Transverse colon (tissue), 4 donors: ENCODE data around the gene HIPK2. TPM values are rescaled to one million over a fixed set of nuclear protein-coding genes. Genes with fewer than 3 reads are reported as not detected.
A peak's percentile ranks its signal among the peaks of the same experiment; 100 is the strongest.

Experiments used
- DNase-seq: peaks from one replicate; pipeline ENCODE4 v3.0.0-alpha.2; 2019
- H3K27ac ChIP-seq, 4 donors: fragments of 200-600 bp; sonication (generic); 2 replicates each; pipeline ENCODE4 v1.5.1; 2016 to 2018; ENCODE audit warnings: inconsistent platforms in 4 of 4
- H3K27me3 ChIP-seq: fragments of 200-600 bp; sonication (generic); 2 replicates; pipeline ENCODE4 v1.5.1; 2017; ENCODE audit warnings: inconsistent platforms
- H3K36me3 ChIP-seq, 4 donors: fragments of 200-600 bp; sonication (generic); 2 replicates each; pipeline ENCODE4 v1.5.1; 2017 to 2019; ENCODE audit warnings: inconsistent platforms in 4 of 4
- H3K4me1 ChIP-seq, 4 donors: fragments of 200-600 bp; sonication (generic); 2 replicates each; pipeline ENCODE4 v1.5.1; 2017 to 2020; ENCODE audit warnings: inconsistent platforms in 4 of 4
- H3K4me3 ChIP-seq, 4 donors: fragments of 200-600 bp; sonication (generic); 1 replicate in 1 of 4; 2 replicates in 3 of 4; pipeline versions ENCODE4 v1.5.1 to v1.6.1; 2017 to 2019; ENCODE audit warnings: inconsistent platforms in 4 of 4
- H3K9me3 ChIP-seq, 2 donors: fragments of 200-600 bp; sonication (generic); 2 replicates each; pipeline ENCODE4 v1.5.1; 2017 to 2019; ENCODE audit warnings: inconsistent platforms in 2 of 2
- EP300 ChIP-seq: sonication (generic); formaldehyde crosslinking; IDR thresholded peaks from one replicate; pipeline ENCODE4 v1.6.1; 2017; ENCODE audit warnings: antibody characterized with exemption, low read depth
- POLR2A ChIP-seq: fragments of 450-650 bp; IDR thresholded peaks from one replicate; pipeline ENCODE4 v1.6.1; 2016; ENCODE audit warnings: antibody characterized with exemption, mild to moderate bottlenecking, moderate library complexity
- POLR2AphosphoS5 ChIP-seq, 3 donors: sonication (generic); formaldehyde crosslinking; IDR thresholded peaks; one replicate each; pipeline ENCODE4 v1.6.1; 2016; ENCODE audit warnings: antibody characterized with exemption in 3 of 3
- WGBS, 2 donors: methylation state at CpG; one replicate each; pipeline ENCODE4 v1.1.5; 2018; ENCODE audit warnings: low coverage in 1 of 2; 5-methylcytosine and 5-hydroxymethylcytosine counted together
- in situ Hi-C, 4 donors: fragments of 200-750 bp; cut with MboI; loops; one replicate each; pipeline versions ENCODE4 v1.15.0 to v1.15.1; 2017; ENCODE audit warnings: low sequenced_read_pairs in 3 of 4, low pct_ligation_motif_present in 1 of 4, low pct_unique_long_range_greater_than_20kb in 1 of 4
- intact Hi-C: fragments of 100-400 bp; cut with DNase I; formaldehyde crosslinking; loops from one replicate; pipeline ENCODE4 v1.15.1; 2023; ENCODE audit warnings: low total_unique reads
- total RNA-seq, 4 donors: library from RNA; depleted of rRNA; stranded (reverse); fragments of >200 nt; gene quantifications; one replicate each; pipeline ENCODE4 v1.1.0, GENCODE V29; 2016
- TF ChIP-seq, protein P1 (sequence below), 5 experiments: fragments of 200-600 bp in 3 of 5; fragments of 450-650 bp in 2 of 5; sonication (generic) in 3 of 5; IDR thresholded peaks; 1 replicate in 2 of 5; 2 replicates in 3 of 5; pipeline ENCODE4 v1.5.1; 2016 to 2017; ENCODE audit warnings: antibody characterized with exemption in 5 of 5, inconsistent platforms in 3 of 5, mild to moderate bottlenecking in 2 of 5, moderate library complexity in 1 of 5

Gene HIPK2
- total RNA-seq, 4 donors from 2014 or later, result 27.3 to 40.3 (median 33.6) TPM

DNA sequence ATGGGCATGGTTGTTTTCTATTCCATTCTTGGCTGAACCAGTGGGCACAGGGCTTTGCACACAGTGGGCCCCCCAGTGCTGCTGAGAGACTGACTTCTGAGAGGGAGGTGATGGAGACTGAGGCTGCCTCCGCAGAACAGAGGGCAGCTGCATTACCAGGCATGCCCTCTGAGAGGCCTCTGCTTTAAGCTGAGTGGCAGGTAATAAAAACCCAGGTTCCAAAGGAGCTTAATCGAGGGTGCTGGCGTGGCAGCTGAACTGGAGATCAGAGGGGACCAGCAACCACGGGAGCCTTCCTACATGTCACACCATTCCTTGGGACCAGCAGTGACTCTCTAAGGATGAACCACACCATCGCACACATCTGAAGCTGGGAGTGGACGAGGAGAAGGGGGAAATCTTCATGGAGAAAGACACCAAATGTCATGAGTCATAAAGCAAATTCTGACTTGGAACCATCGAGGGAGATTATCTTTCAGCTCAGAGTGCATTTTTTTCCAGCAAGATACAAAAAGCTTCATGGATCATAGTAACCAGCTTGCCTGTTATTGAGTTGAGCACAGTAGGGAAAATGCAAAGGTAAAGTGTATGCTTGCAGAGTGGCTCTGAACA lies 24.6 kb downstream of the HIPK2 start:
- H3K27ac ChIP-seq, result peak overlapping the region in 3 of 4 donors; percentile 42 to 67 (median 53)
- in situ Hi-C loops, result no loop called here
- no peaks in the 10 kb centered on the region for H3K27me3 ChIP-seq
- 58% methylated on average over 7 of the region's 7 CpGs; no CpG with 5 or more reads in 1 of the 2 donors for WGBS, 2 donors
- no peaks in the 10 kb centered on the region for H3K36me3 ChIP-seq
- peak; percentile 35 for DNase-seq
- no peaks in the 10 kb centered on the region for H3K9me3 ChIP-seq
- TF ChIP-seq POLR2A (no peak), EP300 (no peak)
- TF ChIP-seq, protein P1, sequence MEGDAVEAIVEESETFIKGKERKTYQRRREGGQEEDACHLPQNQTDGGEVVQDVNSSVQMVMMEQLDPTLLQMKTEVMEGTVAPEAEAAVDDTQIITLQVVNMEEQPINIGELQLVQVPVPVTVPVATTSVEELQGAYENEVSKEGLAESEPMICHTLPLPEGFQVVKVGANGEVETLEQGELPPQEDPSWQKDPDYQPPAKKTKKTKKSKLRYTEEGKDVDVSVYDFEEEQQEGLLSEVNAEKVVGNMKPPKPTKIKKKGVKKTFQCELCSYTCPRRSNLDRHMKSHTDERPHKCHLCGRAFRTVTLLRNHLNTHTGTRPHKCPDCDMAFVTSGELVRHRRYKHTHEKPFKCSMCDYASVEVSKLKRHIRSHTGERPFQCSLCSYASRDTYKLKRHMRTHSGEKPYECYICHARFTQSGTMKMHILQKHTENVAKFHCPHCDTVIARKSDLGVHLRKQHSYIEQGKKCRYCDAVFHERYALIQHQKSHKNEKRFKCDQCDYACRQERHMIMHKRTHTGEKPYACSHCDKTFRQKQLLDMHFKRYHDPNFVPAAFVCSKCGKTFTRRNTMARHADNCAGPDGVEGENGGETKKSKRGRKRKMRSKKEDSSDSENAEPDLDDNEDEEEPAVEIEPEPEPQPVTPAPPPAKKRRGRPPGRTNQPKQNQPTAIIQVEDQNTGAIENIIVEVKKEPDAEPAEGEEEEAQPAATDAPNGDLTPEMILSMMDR (IDR thresholded peaks at IDR 0.05), result peak; percentile 24 to 67 (median 39)
- intact Hi-C loops, result no loop called here
- H3K4me1 ChIP-seq, result peaks cover 4 to 31% (median 21%) of the 10 kb centered on the region in 4 donors
- no peak overlapping the region for H3K4me3 ChIP-seq

DNA sequence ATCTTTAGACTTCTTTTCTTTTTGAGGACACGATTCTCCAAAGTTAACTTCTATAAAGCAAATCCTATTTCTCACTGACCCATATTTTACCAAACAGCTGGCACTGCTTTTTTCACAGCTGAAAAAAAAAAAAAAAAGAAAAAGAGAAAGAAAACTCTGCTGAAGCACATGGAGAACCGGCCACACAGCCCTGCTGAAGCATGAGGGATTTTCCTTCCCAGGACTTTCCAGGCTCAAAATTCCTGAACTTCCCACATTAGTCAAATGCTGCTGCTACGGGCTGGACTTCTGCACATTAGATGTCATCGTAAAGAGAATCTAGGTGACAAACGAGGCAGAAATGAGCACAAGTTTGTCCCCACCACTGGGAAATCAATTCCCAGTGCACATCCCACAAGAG lies 25.2 kb downstream of the HIPK2 start:
- WGBS, 2 donors, result 42 to 66% methylated on average over 3 to 5 of the region's 5 CpGs
- TF ChIP-seq POLR2A (no peak), EP300 (no peak), POLR2AphosphoS5 (IDR thresholded peaks at IDR 0.05) (no peak)
- TF ChIP-seq, protein P1 (IDR thresholded peaks at IDR 0.05), result no peak
- Histone ChIP-seq H3K36me3 (no peaks in the 10 kb centered on the region), H3K4me1 (peaks cover 2 to 27% (median 19%) of the 10 kb centered on the region in 4 donors), H3K27ac (no peak overlapping the region), H3K27me3 (no peaks in the 10 kb centered on the region), H3K4me3 (no peak overlapping the region), H3K9me3 (no peaks in the 10 kb centered on the region)
- intact Hi-C loops, result no loop called here
- no peak for DNase-seq
- in situ Hi-C loops, result no loop called here

DNA sequence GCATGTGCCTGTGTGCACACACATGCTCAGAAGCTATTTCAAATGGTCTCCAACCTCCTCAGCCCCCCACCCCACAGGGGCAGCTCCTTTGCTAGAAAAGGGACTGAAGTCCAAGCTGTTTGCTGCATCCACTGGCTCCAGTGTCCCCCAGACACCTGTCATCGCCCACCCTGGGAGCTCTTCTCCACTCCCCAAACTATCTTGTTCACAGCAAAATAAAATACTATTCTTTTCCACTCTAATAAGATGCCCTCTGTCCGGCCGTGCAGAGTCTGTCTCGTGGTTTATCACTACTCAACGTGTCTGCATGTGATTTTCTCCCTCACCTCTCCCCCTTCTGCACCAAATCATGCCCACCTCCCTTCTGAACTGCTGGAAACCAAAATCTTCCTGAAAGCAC lies 25.6 kb downstream of the HIPK2 start:
- peaks cover 0 to 27% (median 19%) of the 10 kb centered on the region in 4 donors for H3K4me1 ChIP-seq
- no peak for DNase-seq
- 84 to 100% methylated on average over 1 to 5 of the region's 5 CpGs for WGBS, 2 donors
- no peaks in the 10 kb centered on the region for H3K9me3 ChIP-seq
- no peaks in the 10 kb centered on the region for H3K36me3 ChIP-seq
- intact Hi-C loops, result no loop called here
- H3K27ac ChIP-seq, result no peak overlapping the region
- H3K4me3 ChIP-seq, result no peak overlapping the region
- H3K27me3 ChIP-seq, result no peaks in the 10 kb centered on the region
- in situ Hi-C loops, result no loop called here
- TF ChIP-seq POLR2AphosphoS5 (IDR thresholded peaks at IDR 0.05) (no peak), EP300 (no peak), POLR2A (no peak)
- TF ChIP-seq, protein P1 (IDR thresholded peaks at IDR 0.05), result no peak

DNA sequence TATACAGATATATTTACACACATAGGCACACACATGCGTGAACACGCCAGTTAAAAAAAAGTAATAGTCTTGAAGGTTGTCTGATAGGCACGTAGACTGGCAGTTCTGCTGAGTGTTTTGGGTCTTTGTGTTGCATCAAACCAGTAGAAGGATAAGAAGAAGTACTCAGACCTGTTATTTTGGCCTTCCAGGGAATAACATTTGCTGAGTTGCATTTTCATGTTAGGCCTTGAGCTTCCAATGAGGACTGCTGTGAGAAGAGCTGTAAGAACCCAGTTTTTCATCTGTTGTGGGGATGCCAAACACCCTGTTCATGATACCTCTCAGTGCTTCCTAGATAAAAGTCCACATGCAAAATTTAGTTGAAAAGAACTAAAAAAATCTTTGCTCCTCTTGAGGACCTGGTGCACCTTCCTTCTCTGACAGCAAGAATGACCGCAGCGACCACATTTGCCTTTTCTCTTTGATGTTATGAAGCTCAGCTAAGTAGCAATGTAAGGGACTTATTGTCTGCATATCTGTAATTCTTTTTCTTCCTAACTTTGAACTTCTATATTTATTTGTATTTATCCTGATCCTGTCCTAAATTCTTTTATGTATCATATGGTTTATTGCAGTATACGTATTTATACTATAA lies 27.2 kb downstream of the HIPK2 start:
- DNase-seq, result no peak
- in situ Hi-C loops, result no loop called here
- Histone ChIP-seq H3K27me3 (no peaks in the 10 kb centered on the region), H3K4me3 (no peak overlapping the region), H3K4me1 (peaks cover 3 to 33% (median 26%) of the 10 kb centered on the region in 4 donors), H3K27ac (no peak overlapping the region), H3K36me3 (no peaks in the 10 kb centered on the region), H3K9me3 (no peaks in the 10 kb centered on the region)
- TF ChIP-seq POLR2AphosphoS5 (IDR thresholded peaks at IDR 0.05) (no peak), EP300 (no peak), POLR2A (no peak)
- TF ChIP-seq, protein P1 (IDR thresholded peaks at IDR 0.05), result no peak
- 91 to 94% methylated on average over 6 of the region's 6 CpGs for WGBS, 2 donors
- intact Hi-C loops, result no loop called here
